Spleen (tissue), 11 donors: ENCODE measurements around the gene NEURL1. TPM values are rescaled to one million over a fixed set of nuclear protein-coding genes. Genes with fewer than 3 reads are reported as not detected.

Experiments
- DNase-seq: peaks from one replicate; pipeline ENCODE4 v3.0.0-alpha.2; 2020
- H3K27ac ChIP-seq, 8 donors: fragments of 200-600 bp; sonication (generic) in 7 of 8; 1 replicate in 4 of 8; 2 replicates in 4 of 8; pipeline versions ENCODE4 v1.5.0 to v1.8.0; 2016 to 2021; ENCODE audit warnings: inconsistent platforms in 4 of 8, mild to moderate bottlenecking in 4 of 8, moderate library complexity in 1 of 8
- H3K27me3 ChIP-seq, 7 donors: fragments of 200-600 bp; sonication (generic) in 6 of 7; replicated peaks in 1 of 7; 1 replicate in 4 of 7; 2 replicates in 3 of 7; pipeline versions ENCODE4 v1.5.0 to v1.8.0; 2016 to 2021; ENCODE audit warnings: inconsistent platforms in 3 of 7, mild to moderate bottlenecking in 1 of 7
- H3K36me3 ChIP-seq, 6 donors: fragments of 200-600 bp; sonication (generic) in 5 of 6; 1 replicate in 4 of 6; 2 replicates in 2 of 6; pipeline versions ENCODE4 v1.5.0 to v1.8.0; 2016 to 2021; ENCODE audit warnings: inconsistent platforms in 2 of 6
- H3K4me1 ChIP-seq, 6 donors: fragments of 200-600 bp; sonication (generic) in 5 of 6; 1 replicate in 3 of 6; 2 replicates in 3 of 6; pipeline versions ENCODE4 v1.5.0 to v1.8.0; 2016 to 2021; ENCODE audit warnings: inconsistent platforms in 3 of 6
- H3K4me3 ChIP-seq, 8 donors: fragments of 200-600 bp; sonication (generic) in 7 of 8; 1 replicate in 4 of 8; 2 replicates in 4 of 8; pipeline versions ENCODE4 v1.5.0 to v1.8.0; 2016 to 2021; ENCODE audit warnings: inconsistent platforms in 4 of 8, mild to moderate bottlenecking in 4 of 8, moderate library complexity in 2 of 8
- H3K9me3 ChIP-seq, 8 donors: fragments of 200-600 bp; sonication (generic) in 7 of 8; 1 replicate in 4 of 8; 2 replicates in 4 of 8; pipeline versions ENCODE4 v1.5.0 to v1.8.0; 2016 to 2021; ENCODE audit warnings: inconsistent platforms in 4 of 8
- POLR2A ChIP-seq, 3 donors: fragments of 450-650 bp; IDR thresholded peaks; one replicate each; pipeline ENCODE4 v1.5.1; 2017; ENCODE audit warnings: antibody characterized with exemption in 3 of 3, mild to moderate bottlenecking in 1 of 3
- POLR2AphosphoS5 ChIP-seq, 3 donors: sonication (generic); formaldehyde crosslinking; IDR thresholded peaks; one replicate each; pipeline ENCODE4 v1.5.1; 2017; ENCODE audit warnings: antibody characterized with exemption in 3 of 3
- WGBS, 5 donors: extraction: QIAGEN DNeasy Blood & Tissue Kit in 3 of 5; methylation state at CpG; one replicate each; pipeline versions ENCODE4 v1.1.5 to v1.1.7; 2013 to 2018; 5-methylcytosine and 5-hydroxymethylcytosine counted together
- intact Hi-C: fragments of 100-400 bp; cut with DNase I; formaldehyde crosslinking; loops from one replicate; pipeline ENCODE4 v1.15.0; 2023; ENCODE audit warnings: low total_unique reads
- polyA plus RNA-seq, 3 donors: library from polyadenylated mRNA; stranded (reverse); fragments of 200-250 nt; gene quantifications; one replicate each; pipeline ENCODE4 v1.2.1, GENCODE V29; 2013
- total RNA-seq, 7 donors: library from RNA; depleted of rRNA in 3 of 7; stranded (reverse); fragments of >200 nt in 3 of 7; fragmentation: NEBNext Ultra II Directional in 4 of 7; extraction: Animal tissue kit (Norgen Biotek cat#: 25700) in 4 of 7; gene quantifications; one replicate each; pipeline versions ENCODE4 v1.1.0 to v1.2.1, GENCODE V29; 2016 to 2021
- TF ChIP-seq, protein P1 (sequence below), 11 experiments: fragments of 200-600 bp in 7 of 11; fragments of 450-650 bp in 4 of 11; sonication (generic) in 4 of 11; IDR thresholded peaks in 8 of 11; conservative IDR thresholded peaks in 3 of 11; 1 replicate in 7 of 11; 2 replicates in 4 of 11; pipeline versions ENCODE4 v1.4.0 to v1.8.0; 2016 to 2021; ENCODE audit warnings: antibody characterized with exemption in 11 of 11, inconsistent platforms in 4 of 11, mild to moderate bottlenecking in 1 of 11
- donor health status: healthy with polysubstance abuse.
- donor health status: DM: no; HTN: no; CAD: no; lungs with moderate emphysema.
- donor health status: DM: no; HTN: no; CAD: no.
- donor health status: Bipolar disorder and iron deficiency.
- donor health status: healthy.
- donor health status: DM: no; HTN: no; CAD: no.
- donor health status: DM: yes; HTN: yes; CAD: no.

NEURL1 gene
- total and polyA plus RNA-seq, 10 donors: 0.43 to 3.6 (median 2.3) TPM

- H3K4me3 ChIP-seq: no peak overlapping the region
- no peaks in the 10 kb centered on the region for H3K27me3 ChIP-seq
- TF ChIP-seq, protein P1, sequence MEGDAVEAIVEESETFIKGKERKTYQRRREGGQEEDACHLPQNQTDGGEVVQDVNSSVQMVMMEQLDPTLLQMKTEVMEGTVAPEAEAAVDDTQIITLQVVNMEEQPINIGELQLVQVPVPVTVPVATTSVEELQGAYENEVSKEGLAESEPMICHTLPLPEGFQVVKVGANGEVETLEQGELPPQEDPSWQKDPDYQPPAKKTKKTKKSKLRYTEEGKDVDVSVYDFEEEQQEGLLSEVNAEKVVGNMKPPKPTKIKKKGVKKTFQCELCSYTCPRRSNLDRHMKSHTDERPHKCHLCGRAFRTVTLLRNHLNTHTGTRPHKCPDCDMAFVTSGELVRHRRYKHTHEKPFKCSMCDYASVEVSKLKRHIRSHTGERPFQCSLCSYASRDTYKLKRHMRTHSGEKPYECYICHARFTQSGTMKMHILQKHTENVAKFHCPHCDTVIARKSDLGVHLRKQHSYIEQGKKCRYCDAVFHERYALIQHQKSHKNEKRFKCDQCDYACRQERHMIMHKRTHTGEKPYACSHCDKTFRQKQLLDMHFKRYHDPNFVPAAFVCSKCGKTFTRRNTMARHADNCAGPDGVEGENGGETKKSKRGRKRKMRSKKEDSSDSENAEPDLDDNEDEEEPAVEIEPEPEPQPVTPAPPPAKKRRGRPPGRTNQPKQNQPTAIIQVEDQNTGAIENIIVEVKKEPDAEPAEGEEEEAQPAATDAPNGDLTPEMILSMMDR (IDR thresholded peaks at IDR 0.05 in 8 of 11, conservative IDR thresholded peaks at IDR 0.05 in 3 of 11): no peak
- TF ChIP-seq POLR2AphosphoS5 (IDR thresholded peaks at IDR 0.05): no peak
- no peak for TF ChIP-seq POLR2A (IDR thresholded peaks at IDR 0.05)
- H3K9me3 ChIP-seq: no peaks in the 10 kb centered on the region
- H3K27ac ChIP-seq: peak overlapping the region in 2 of 8 donors; percentile 28 to 33
- peaks cover 0 to 11% (median 1%) of the 10 kb centered on the region in 6 donors for H3K4me1 ChIP-seq
- 82 to 89% (median 86%) methylated on average over 8 of the region's 8 CpGs for WGBS, 5 donors
- intact Hi-C loops: no loop called here
- peaks cover 0 to 74% (median 23%) of the 10 kb centered on the region in 6 donors for H3K36me3 ChIP-seq
- no peak for DNase-seq
Measured at GRCh38 chr10:103609231-103610082, 116.0 kb downstream of the NEURL1 start.

DNA sequence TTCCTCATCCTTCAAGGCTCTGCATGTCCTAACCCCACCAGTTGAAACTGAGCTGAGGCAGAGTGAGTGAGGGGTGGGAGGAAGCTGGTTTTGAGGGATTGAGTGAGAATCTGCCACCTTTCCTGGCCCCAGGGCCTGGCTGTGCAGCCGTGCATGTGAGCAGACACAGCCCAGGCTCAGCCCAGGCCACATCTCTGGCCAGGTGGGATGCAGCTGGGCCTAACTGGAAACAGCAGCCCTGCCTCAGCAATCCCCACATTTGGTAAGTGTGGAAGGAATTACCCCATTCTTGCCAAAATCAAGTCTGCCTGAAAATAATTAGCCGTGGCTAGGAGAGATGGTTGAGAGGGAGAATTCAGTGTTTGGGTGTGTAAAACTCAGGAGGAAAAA lies 116.6 kb downstream of the NEURL1 start:
- Histone ChIP-seq H3K9me3 (no peaks in the 10 kb centered on the region), H3K27me3 (no peaks in the 10 kb centered on the region), H3K4me1 (peaks cover 0 to 15% (median 4%) of the 10 kb centered on the region in 6 donors), H3K27ac (peak overlapping the region in 1 of 8 donors; percentile 33), H3K4me3 (no peak overlapping the region), H3K36me3 (peaks cover 0 to 73% (median 21%) of the 10 kb centered on the region in 6 donors)
- 61 to 100% (median 73%) methylated on average over 2 of the region's 2 CpGs for WGBS, 5 donors
- no peak for DNase-seq
- no peak for TF ChIP-seq POLR2A (IDR thresholded peaks at IDR 0.05)
- TF ChIP-seq, protein P1 (IDR thresholded peaks at IDR 0.05 in 8 of 11, conservative IDR thresholded peaks at IDR 0.05 in 3 of 11): no peak
- TF ChIP-seq POLR2AphosphoS5 (IDR thresholded peaks at IDR 0.05): no peak
- intact Hi-C loops: no loop called here

- H3K9me3 ChIP-seq: no peaks in the 10 kb centered on the region
- peaks cover 0 to 22% (median 5%) of the 10 kb centered on the region in 6 donors for H3K4me1 ChIP-seq
- peaks cover 0 to 76% (median 21%) of the 10 kb centered on the region in 6 donors for H3K36me3 ChIP-seq
- no peak overlapping the region for H3K27ac ChIP-seq
- DNase-seq: no peak
- no peaks in the 10 kb centered on the region for H3K27me3 ChIP-seq
- intact Hi-C loops: no loop called here
- no peak overlapping the region for H3K4me3 ChIP-seq
- 79 to 87% (median 82%) methylated on average over 9 of the region's 9 CpGs for WGBS, 5 donors
- TF ChIP-seq, protein P1 (IDR thresholded peaks at IDR 0.05 in 8 of 11, conservative IDR thresholded peaks at IDR 0.05 in 3 of 11): no peak
- TF ChIP-seq POLR2AphosphoS5 (IDR thresholded peaks at IDR 0.05) (no peak), POLR2A (IDR thresholded peaks at IDR 0.05) (no peak)
Measured at GRCh38 chr10:103610921-103611511, 117.5 kb downstream of the NEURL1 start.
